Measurements from ENCODE around the gene ZYG11A. TPM values are rescaled to one million over a fixed set of nuclear protein-coding genes. Genes with fewer than 3 reads are reported as not detected.

ZYG11A gene
- total and polyA plus RNA-seq, 2 donors (not counting 3 experiments of a cell fraction or from before 2014, with no cell fraction given): 0.40 to 2.1 TPM

DNA sequence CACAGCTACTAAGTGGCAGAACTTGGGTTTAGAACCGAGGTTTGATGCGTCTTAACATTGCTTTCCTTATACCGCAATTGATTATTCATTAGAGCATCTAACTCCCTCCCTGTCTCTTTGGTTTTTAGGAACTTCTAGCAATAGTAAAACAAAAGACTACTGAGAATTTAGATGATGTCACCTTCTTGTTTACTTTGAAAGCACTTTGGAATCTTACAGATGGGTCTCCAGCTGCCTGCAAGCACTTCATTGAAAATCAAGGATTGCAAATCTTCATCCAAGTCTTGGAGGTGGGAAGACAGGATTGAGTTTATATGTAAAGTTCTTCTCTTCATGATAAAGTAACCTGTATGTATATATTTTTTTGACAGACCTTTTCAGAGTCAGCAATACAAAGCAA is 35.0 kb downstream of the ZYG11A start:
- Histone ChIP-seq H3K36me3 (ENCODE audit: control insufficient read depth in 2 of 2, extremely low read depth in 1 of 2, insufficient read depth in 2 of 2, low read length in 2 of 2) (no peaks in the 10 kb centered on the region), H3K9me3 (replicated peaks; ENCODE audit: control insufficient read depth, insufficient read depth, low read length) (no peaks in the 10 kb centered on the region), H2AFZ (ENCODE audit: low read depth, low read length) (no peak overlapping the region), H3K27me3 (ENCODE audit: control insufficient read depth in 2 of 2, insufficient read depth in 2 of 2, low read length in 2 of 2) (no peaks in the 10 kb centered on the region), H3K27ac (ENCODE audit: insufficient read depth, low read depth, low read length) (no peak overlapping the region), H3K4me1 (ENCODE audit: control insufficient read depth, extremely low read depth, insufficient read depth, low read length) (no peaks in the 10 kb centered on the region), H3K9me1 (replicated peaks; ENCODE audit: control insufficient read depth, extremely low read depth, insufficient read depth, low read length) (no peaks in the 10 kb centered on the region), H3K4me3 (replicated peaks in 1 of 3; ENCODE audit: insufficient read depth in 1 of 3, low read depth in 1 of 3, low read length in 3 of 3) (no peak overlapping the region), H3K9ac (replicated peaks; ENCODE audit: extremely low read depth, insufficient read depth, low read length) (no peak overlapping the region), H3K79me2 (ENCODE audit: control insufficient read depth, insufficient read depth, low read length) (no peaks in the 10 kb centered on the region), H4K20me1 (replicated peaks; ENCODE audit: control insufficient read depth, extremely low read depth, insufficient read depth, low read length) (no peaks in the 10 kb centered on the region), H3K4me2 (ENCODE audit: insufficient read depth, low read length) (no peak overlapping the region)
- ChIA-PET CTCF (interaction anchor here (0.7 to 1.2 kb wide), 2 partner anchors 17 kb away, joined by 4 read pairs; no protein-coding TSS in a partner anchor), POLR2A (no interaction called here)
- TF ChIP-seq JUN (IDR thresholded peaks at IDR 0.05; ENCODE audit: borderline replicate concordance, insufficient read depth, insufficient read length, low read depth) (no peak), POLR2A (IDR thresholded peaks at IDR 0.05; ENCODE audit: low read depth, low read length) (no peak), POLR2AphosphoS5 (IDR thresholded peaks at IDR 0.05; ENCODE audit: insufficient read depth, low read depth, low read length) (no peak), MYC (IDR thresholded peaks at IDR 0.05; ENCODE audit: low read depth, low read length) (no peak), FOS (IDR thresholded peaks at IDR 0.05; ENCODE audit: borderline replicate concordance, insufficient read depth, low read length) (no peak)
- TF ChIP-seq, protein P1, sequence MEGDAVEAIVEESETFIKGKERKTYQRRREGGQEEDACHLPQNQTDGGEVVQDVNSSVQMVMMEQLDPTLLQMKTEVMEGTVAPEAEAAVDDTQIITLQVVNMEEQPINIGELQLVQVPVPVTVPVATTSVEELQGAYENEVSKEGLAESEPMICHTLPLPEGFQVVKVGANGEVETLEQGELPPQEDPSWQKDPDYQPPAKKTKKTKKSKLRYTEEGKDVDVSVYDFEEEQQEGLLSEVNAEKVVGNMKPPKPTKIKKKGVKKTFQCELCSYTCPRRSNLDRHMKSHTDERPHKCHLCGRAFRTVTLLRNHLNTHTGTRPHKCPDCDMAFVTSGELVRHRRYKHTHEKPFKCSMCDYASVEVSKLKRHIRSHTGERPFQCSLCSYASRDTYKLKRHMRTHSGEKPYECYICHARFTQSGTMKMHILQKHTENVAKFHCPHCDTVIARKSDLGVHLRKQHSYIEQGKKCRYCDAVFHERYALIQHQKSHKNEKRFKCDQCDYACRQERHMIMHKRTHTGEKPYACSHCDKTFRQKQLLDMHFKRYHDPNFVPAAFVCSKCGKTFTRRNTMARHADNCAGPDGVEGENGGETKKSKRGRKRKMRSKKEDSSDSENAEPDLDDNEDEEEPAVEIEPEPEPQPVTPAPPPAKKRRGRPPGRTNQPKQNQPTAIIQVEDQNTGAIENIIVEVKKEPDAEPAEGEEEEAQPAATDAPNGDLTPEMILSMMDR (IDR thresholded peaks at IDR 0.05; ENCODE audit: extremely low read depth in 1 of 2, insufficient read depth in 1 of 2, low read depth in 1 of 2, low read length in 2 of 2): no peak
- FAIRE-seq (no peak), DNase-seq (ENCODE audit: low read depth, low spot score) (no peak)
- dilution Hi-C loops (cut with MboI; ENCODE audit: extremely low pct_ligation_motif_present, low sequenced_read_pairs) (no loop called here), intact Hi-C loops (cut with micrococcal nuclease) (no loop called here)
- BruUV-seq (replicated peaks): no TSS peak

DNA sequence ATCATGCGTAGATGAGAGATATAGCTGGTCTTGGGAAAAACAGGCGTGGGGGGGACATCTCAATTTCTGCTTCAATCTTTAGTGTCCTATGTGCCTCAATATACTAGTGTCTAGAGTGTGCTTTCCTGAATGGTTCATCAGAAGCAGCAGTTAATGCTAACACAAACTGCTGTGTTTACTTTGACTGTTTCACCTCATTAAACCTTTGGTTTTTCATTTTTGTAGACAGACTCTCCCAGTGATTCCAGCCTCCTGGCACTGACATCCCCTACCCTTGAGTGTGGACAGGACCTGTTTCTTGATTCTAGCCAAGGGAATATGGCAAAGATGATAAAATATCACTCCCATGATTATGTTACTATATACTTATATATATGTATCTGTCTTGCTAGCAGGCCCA is 37.6 kb downstream of the ZYG11A start:
- Histone ChIP-seq H3K9me1 (replicated peaks; ENCODE audit: control insufficient read depth, extremely low read depth, insufficient read depth, low read length) (no peaks in the 10 kb centered on the region), H3K27ac (ENCODE audit: insufficient read depth, low read depth, low read length) (no peak overlapping the region), H3K4me2 (ENCODE audit: insufficient read depth, low read length) (no peak overlapping the region), H3K4me1 (ENCODE audit: control insufficient read depth, extremely low read depth, insufficient read depth, low read length) (no peaks in the 10 kb centered on the region), H3K27me3 (ENCODE audit: control insufficient read depth in 2 of 2, insufficient read depth in 2 of 2, low read length in 2 of 2) (no peaks in the 10 kb centered on the region), H3K4me3 (replicated peaks in 1 of 3; ENCODE audit: insufficient read depth in 1 of 3, low read depth in 1 of 3, low read length in 3 of 3) (no peak overlapping the region), H3K36me3 (ENCODE audit: control insufficient read depth in 2 of 2, extremely low read depth in 1 of 2, insufficient read depth in 2 of 2, low read length in 2 of 2) (no peaks in the 10 kb centered on the region), H3K79me2 (ENCODE audit: control insufficient read depth, insufficient read depth, low read length) (no peaks in the 10 kb centered on the region), H4K20me1 (replicated peaks; ENCODE audit: control insufficient read depth, extremely low read depth, insufficient read depth, low read length) (no peaks in the 10 kb centered on the region), H3K9me3 (replicated peaks; ENCODE audit: control insufficient read depth, insufficient read depth, low read length) (no peaks in the 10 kb centered on the region), H3K9ac (replicated peaks; ENCODE audit: extremely low read depth, insufficient read depth, low read length) (no peak overlapping the region), H2AFZ (ENCODE audit: low read depth, low read length) (no peak overlapping the region)
- intact Hi-C loops (cut with micrococcal nuclease): no loop called here
- BruUV-seq (replicated peaks): no TSS peak
- ChIA-PET POLR2A (no interaction called here), CTCF (interaction anchor here (0.7 kb wide), 1 partner anchor 38 kb away, joined by 3 read pairs; the partner anchor contains the start of gene ZYG11A)
- dilution Hi-C loops (cut with MboI; ENCODE audit: extremely low pct_ligation_motif_present, low sequenced_read_pairs): no loop called here
- FAIRE-seq (no peak), DNase-seq (ENCODE audit: low read depth, low spot score) (no peak)
- TF ChIP-seq, protein P2, sequence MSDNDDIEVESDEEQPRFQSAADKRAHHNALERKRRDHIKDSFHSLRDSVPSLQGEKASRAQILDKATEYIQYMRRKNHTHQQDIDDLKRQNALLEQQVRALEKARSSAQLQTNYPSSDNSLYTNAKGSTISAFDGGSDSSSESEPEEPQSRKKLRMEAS (IDR thresholded peaks at IDR 0.05; ENCODE audit: insufficient read depth, insufficient read length): no peak
- TF ChIP-seq JUN (IDR thresholded peaks at IDR 0.05; ENCODE audit: borderline replicate concordance, insufficient read depth, insufficient read length, low read depth) (no peak), GATA2 (IDR thresholded peaks at IDR 0.05; ENCODE audit: insufficient read depth, insufficient read length, low read depth, low read length) (no peak), EZH2 (IDR thresholded peaks at IDR 0.05; ENCODE audit: borderline replicate concordance, low read depth, low read length, severe bottlenecking) (no peak), MYC (IDR thresholded peaks at IDR 0.05; ENCODE audit: low read depth, low read length) (no peak)
- TF ChIP-seq, protein P1 (IDR thresholded peaks at IDR 0.05; ENCODE audit: extremely low read depth in 1 of 2, insufficient read depth in 1 of 2, low read depth in 1 of 2, low read length in 2 of 2): no peak

Data from endothelial cell of umbilical vein (primary cell).